ENCODE data around the gene UCP1.

The UCP1 gene, protein sequence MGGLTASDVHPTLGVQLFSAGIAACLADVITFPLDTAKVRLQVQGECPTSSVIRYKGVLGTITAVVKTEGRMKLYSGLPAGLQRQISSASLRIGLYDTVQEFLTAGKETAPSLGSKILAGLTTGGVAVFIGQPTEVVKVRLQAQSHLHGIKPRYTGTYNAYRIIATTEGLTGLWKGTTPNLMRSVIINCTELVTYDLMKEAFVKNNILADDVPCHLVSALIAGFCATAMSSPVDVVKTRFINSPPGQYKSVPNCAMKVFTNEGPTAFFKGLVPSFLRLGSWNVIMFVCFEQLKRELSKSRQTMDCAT

DNA sequence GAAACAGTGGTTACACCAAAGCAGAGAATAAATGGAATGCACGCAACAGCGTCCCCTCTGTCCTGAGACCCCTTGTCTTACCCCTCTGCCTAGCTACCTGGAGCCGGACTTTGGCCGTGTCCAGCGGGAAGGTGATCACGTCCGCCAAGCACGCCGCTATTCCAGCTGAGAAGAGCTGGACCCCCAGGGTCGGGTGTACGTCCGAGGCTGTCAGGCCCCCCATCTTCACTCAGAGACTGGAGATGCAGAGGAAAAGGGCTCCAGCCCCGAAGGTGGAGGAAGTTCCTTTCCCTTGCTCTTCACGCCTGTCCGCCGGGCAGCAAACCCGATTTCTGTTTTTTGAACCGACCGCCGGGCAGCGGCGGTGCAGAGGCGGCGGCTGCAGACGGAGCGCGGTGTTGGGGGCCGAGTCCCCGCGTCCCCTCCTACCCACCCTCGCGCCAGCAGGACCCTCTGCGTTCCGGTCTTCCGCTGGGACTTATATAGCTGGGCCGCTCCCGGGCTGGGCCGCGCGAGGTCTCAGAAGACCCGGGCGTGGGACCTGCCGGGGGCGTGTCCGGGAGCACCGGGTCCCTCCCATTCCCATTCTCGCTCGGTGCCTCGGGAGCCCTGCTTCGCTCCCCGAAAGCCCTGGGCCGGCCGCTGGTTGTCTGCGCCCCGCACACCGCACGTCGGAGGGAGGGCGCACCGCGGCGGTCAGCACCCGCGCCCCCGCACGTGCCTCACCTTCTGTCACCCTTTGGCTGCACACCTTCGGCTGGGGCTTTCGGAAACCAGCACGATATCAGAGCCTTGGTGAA lies at the start of gene UCP1:
TSS of gene UCP1 (minus strand) at position 455 of the 800 bp plus-strand sequence. CDS start at position 223, 232 bp downstream.
- peak; percentile 28 for DNase-seq

DNA sequence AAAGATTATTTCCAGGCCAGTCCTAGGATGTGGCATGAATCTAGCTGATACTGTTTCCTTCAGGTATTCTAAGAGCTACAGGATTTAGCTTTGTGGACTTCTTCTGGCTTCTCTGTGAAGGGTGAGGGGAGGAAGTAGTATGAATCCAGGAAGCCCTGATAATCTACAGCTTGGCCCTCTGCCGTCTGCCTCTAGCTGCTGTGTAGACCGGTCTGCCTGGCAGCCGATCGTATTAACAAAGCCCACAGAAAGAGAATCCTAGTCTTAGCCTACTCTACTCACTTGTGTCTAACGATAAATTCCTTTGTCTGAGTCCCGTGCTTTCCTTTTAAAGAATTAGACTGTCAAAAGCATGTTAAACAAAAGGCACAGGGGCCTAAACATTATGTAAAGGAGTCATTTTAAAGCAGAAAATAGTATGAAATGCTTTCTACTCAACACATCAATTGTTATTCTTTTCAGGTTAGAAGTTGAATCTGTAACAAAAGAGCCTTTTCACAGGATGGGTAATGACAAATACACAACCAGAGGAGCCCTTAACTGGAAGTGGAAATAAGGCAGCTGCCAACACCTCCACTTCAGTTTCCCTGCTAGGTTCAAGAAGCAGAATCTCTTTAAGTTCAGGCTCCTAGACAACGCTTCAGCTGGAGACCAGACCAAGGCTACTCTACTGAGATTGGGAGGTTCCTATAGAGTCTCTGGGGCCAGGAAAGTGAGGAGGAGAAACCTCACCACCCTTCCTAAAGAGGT lies 48.9 kb upstream of the UCP1 start:
- DNase-seq = no peak

DNA sequence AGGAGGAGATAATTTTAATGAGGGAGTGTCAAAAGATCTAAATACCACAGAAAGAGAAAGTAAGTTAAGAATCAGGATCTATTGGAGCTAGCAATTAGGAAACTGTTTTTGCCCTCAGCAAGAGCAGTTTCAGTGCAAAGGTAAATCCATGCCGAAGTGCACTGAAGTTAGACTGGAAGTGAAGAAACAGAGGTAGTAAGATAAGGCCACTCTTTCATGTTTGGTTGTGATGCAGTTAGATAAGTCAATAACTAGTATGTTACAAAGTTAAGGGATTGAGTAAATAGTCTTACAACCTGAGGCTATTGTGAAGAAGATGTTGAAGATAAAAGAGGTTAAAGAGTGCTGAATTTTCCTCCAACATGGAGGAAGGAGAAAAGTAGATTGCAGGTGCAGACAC lies 46.7 kb upstream of the UCP1 start:
- DNase-seq = no peak

DNA sequence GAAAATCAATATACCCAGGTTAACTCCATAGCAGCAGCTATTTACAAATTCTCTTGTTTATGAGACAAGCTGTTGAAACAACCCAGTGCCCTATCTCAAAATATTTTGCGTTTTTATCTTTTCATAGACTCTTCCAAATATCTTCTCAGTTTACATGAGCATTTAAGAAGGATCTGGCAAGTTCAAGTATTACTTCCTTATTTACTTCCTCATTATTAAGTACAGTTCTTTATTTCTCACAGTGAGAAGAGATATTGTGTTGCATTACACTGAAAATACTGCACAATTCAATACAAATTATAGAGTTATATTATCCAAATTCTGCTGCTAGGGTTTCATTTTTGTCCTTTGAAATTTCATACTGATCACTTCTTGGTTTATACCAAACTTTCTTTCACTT lies 43.6 kb upstream of the UCP1 start:
- DNase-seq = no peak

DNA sequence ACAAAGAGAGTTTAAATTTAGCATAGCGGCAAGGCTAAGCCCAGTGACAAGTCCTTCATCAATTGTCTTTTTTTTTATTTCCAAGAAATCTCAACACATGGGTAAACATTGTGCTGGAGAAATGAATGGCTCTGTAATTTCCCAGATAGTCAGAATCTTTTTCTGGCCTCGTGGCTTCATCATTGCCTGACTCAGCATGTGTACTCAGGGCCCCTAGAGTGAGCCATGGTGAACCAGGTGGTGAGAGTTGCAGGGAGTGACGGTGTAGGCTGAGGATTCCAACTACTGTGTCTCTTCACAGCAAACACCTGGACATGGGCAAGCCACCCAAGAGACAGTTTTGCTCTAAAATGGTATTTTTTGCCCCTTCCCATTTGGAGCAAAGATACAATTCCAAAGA lies 43.1 kb upstream of the UCP1 start:
- no peak for DNase-seq

DNA sequence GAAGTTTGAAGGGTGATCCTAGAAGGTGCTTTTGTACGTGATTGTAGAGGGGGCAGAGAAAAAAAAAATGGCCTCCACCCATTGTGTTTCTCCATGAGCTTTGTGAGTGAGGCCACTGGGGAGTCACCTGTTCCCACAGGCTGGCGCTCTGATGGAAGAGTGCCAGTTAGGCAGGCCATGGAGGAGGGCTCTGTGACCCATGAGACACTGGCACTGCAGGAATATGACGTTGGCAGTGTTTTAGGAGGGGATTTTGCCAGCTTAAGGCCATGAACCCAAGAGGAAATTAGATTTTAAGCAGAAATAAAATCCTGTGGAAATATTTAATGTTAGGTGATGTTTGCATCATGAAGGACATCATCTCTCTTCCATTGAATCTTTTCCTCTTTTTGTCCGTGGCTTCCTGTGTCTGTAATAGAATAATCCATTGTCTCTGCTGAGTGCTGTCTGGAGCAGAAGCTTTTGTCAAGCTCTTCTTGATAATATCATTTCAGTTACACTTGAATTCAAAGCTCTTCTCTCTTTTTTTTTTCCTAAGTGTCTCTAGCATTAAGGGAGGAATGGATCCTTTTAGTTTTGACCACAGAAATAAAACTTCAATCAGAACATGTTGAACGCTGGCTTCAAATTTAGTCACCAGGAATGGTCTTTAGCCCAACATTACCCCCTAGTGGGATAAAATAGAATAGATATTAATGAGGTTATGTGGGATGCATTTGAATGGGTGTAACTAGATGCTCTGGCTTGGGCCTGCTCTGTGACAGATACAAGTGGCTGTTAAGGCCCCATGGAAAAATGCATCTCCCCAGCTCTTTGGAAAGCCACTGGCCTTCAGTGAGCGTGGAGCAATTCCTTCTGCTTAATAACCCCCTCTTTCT lies 41.0 kb upstream of the UCP1 start:
- peak; percentile 54 for DNase-seq

DNA sequence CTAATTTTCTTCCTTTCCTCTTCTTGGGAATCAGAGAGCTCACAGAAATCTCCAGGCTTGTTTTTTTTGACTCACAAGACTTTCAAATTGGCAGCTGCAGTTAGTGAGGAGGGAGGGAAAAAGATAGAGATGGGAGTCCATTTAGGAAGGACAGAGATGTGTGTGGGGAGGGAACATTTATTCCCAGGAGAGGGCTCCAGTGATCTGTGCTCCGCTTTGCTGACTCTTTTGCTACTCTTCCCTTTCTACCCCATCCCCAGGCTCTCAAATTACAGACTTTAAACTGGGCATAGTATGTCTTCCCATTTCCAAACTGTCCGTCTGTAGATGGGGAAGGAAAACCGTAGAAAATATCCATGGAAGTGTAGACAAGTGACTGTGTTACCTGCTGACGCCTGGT lies 39.1 kb upstream of the UCP1 start:
- DNase-seq = no peak

DNA sequence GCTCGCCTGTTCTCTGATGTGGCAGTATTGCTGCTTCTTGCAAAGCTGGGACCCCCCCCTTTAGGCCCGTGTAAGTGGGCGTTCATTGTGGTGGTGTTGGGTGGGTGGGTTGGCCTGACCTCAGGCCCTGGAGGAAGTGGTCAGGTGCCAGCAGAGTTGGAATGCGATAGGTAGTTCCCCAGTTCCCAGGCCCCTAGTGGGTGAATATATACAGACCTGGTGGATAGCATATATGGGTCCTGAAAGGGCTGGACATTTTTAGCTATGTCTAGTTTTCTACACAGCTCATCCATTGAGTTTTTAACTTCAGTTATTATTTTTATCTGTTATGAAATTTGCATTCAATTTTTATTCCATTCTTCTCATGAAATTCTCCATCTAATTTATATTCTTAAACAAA lies 35.8 kb upstream of the UCP1 start:
- DNase-seq = no peak

DNA sequence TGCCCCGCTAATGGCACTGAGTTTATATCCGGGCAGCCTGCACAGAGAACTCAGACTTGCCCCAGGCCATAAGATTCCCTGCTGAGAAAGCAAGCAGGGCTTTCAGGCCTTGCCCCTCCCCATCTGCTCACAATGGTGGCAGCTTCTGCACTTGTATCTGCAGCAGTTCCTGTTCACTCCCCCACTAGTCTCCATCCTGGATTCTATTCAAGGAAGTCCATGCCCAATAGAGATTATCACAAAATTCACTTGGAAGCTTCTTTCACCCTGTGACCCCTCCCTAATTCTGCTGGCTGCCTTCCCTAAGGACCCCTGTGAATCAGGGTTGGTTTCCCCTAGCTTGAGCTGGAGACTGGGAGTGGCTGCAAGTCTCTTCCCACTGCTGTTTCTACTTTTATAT lies 34.5 kb upstream of the UCP1 start:
- DNase-seq = no peak

DNA sequence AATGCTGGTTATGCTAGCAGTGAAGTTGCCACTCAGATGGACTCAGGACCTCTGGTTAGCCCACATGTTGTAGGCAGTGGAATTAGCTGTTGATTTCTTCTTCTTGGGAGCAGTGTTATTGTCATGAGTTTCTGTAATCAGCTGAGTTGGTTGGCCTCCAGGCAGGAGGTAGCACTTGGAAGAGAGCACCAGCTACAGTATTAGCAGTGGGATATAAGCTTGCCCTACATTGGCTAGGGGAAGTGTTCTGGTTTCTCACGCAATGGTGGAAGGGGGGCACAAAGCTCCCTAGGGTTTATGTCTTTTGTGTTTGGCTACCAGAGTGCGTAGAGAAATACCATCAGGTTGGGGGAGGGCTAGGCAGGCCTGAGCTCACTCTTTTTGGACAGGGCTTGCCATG lies 34.0 kb upstream of the UCP1 start:
- no peak for DNase-seq

DNA sequence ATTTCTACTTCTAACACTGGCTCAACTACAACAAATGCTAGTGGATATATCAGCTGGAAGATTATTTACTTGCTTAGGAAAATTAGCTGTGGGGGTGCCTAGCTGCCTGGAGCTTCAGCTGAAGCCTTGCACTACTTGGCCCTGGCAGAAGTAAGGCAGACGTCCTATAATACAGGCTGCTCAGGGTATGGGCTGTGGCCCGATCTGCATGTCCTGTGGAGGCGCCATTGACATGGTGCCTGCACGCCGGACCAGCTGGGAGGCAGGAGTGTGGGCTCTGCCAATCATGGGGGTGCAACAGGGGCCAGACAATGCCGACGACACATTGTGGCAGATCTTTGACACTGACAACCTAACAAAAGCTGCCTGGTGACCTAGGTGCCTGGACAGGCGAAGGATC lies 31.6 kb upstream of the UCP1 start:
- no peak for DNase-seq

DNA sequence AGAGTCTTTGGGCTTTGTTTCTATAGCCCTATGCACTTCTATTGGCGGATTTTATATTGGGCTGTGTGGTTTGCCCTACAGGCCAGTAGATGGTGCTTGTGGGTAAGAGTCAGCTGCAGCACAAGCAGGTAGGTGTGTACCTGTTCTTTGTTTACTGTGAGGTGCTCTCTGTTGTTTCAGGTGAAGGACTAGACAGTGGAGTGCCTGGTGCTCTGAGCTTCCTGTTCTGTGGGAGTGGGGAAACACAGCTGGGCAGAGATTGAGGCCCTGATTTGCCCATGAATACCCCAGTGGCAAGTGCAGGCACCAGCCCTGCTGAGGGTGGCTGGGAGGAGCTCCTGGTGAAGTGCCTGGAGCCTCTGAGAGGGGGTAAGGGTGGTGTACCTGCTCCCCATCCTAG lies 26.3 kb upstream of the UCP1 start:
- DNase-seq = peak; percentile 17

DNA sequence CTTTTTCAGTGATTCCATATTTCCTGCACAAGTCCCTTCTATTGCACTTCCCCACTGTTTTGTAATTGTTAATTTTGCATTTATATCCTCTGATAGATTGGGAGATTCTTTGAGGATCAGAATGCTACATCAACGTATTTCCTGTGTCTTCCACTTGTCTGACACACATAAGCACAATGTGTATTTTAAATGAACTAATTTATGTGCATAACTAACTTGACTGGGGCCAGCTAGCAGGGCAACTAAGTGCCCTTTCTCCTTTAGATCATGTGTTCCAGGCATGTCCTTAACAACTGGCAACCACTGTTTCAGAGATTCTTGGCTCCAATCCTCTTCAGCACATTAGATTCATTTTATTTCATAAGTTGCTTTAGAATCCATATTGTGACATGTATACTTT lies 15.7 kb upstream of the UCP1 start:
- DNase-seq = no peak

DNA sequence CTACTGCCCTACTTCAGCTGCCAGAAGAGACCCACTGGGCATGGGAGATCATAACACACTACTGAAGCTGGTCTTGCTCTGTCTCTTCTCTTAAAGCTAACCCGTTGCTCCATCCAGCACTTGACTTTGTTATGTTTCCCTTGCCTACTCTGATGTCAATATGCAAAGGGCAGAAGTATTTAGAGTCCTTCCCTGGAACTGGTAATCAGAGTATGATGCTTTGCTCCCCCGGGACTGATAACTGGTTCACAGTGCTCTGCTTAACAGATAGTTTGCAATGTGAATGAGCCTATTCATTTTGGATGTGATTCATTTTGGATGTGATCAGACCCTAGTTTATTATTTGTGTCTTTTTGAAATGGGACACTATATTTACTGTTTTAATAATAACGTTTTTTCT lies 12.3 kb upstream of the UCP1 start:
- DNase-seq = no peak

DNA sequence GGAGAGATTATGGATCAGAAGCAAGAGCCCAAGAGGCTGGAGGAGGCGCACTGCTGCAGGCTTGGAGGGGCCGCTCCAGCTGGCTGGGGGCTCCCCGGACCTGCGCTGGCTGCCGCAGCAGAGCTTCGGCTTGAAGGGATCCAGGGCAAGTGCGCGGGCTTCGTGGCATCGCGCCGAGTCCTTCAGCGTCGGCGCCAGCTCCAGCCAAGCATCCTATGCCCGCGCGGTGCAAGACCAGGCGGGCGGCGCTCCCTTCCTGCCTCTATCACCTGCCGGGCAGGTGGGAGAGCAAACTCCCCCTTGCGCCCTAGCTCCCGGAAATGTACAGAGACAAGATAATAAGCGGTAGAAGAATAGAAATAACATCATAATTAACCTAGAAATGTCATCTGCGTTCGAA lies 10.5 kb upstream of the UCP1 start:
- DNase-seq = peak; percentile 19

DNA sequence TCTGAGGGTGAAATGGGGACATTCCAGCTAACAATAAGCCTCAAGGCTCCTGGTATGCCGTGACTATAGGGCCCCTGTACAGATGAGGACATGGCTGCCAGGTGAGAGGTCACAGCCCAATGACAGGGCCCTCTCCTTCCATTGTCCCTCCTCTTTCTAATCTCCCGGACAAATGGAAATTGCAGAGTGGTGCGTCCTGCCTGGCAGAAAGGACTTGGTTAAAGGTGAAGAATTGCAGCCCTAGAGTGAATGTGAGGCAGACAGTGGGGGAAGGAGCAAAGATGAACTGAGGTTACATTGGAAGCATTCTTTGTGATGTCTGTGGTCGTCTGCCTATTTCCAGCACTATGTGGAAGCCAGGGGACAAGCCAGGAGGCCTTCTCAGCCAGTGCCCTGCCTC lies 6.7 kb upstream of the UCP1 start:
- no peak for DNase-seq

DNA sequence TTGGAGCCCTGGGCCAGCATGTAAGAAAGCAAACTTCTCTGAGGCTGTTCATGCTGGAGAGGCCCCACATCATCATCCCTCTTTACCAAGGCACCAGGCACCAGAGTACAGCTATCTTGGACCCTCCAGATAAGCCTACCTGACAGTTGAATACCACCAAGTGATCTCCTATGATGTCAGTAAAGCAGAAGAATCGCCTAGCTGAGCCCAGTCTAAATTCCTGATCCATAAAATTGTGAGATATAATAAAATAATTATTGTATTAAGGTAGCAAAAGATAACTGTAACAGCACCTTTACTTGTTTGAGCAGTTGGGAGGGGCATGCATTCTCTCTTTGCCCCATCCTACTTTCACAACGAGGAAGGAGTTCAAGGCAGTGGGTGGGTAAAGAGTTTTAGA lies 2.9 kb upstream of the UCP1 start:
- DNase-seq = no peak

DNA sequence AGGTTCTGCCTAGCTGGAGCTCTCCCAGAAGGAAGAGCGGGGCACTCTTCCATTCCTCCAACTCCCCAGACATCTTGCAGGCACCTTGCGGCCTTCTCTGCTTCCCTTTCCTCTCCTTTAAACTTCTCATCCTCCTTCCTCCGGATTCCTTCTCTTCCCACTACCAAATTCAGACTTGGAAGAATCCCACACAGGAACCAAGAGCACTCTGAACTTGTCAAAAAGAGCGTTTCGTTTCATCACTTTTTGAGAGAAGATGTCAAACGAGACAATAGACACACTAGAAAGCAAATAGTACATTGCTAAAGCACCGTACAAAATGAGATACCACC lies 512 bp upstream of the UCP1 start:
- DNase-seq = no peak

DNA sequence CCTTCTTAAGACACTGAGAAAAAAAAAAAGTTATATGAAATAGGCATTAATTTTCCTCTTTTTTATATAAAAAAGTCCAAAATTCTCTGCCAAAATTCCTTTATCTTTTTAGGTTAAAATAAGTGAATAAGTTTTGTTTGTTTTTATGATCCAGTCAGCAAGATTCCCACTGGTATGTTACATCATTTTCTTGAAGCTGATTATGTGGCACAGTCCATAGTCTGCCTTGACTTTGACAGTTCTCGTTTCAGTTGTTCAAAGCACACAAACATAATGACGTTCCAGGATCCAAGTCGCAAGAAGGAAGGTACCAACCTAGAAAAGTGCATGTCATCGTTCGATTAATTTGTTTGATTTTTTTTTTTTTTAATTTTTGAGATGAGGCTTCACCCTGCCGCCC lies 9.1 kb downstream of the UCP1 start:
- no peak for DNase-seq

DNA sequence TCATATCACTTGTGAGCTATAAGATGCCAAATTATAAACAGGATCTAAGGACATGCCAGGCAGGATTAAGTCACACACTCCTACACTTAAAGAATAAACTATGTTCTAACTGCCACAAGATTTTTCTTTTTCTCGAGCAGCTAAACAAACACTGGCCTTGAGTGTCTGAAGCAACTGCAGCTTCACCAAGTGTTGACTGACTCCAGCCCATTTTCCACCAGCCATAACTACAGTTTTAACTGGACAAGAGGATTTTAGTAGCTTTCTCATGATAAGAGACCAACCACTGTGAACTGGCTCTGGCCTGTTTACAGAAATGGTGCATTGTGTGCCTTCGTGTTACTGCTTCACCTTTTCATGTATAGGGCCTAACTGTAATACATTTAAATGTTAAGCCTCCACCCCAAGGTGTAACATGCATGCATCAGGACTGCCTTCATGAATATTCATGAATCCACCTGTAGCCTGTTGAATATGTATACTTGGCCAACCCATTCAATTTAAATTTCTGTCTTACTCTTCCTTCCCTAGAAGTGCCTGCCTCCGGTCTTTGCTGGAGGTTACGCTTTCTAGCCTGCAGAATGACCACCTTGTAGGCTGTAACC lies 10.8 kb downstream of the UCP1 start:
- no peak for DNase-seq

DNA sequence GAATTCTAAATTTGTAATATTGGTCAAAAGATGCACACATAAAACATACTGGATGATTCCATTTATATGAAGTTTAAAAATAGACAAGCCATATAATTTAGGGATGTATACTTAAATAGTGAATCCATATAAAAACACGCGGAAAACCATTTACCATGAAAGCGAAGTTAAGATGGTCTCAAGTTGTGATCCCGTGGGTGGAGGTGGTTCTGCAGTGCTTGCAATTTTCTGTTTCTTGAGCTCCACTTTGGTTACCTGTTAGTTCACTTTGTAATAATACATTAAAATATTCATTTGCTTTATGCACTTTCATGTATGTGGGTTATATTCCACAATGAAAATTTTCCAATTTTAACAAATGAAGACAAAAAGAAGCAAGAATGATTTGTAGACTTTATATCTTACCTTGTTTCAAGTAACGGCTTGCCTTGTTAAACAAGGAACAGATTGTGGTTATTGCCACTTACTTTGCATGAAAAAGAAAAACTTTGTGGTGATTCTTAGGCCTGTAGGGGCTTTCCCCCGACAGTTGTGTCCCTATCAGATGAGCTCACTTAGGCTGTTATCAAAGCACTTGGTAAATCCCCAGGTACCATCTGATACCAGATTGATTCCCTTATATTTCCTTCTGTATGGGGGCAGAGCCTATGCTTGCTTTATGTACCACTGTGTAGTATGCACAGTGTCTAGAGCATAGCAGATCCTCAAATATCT lies 12.2 kb downstream of the UCP1 start:
- no peak for DNase-seq

DNA sequence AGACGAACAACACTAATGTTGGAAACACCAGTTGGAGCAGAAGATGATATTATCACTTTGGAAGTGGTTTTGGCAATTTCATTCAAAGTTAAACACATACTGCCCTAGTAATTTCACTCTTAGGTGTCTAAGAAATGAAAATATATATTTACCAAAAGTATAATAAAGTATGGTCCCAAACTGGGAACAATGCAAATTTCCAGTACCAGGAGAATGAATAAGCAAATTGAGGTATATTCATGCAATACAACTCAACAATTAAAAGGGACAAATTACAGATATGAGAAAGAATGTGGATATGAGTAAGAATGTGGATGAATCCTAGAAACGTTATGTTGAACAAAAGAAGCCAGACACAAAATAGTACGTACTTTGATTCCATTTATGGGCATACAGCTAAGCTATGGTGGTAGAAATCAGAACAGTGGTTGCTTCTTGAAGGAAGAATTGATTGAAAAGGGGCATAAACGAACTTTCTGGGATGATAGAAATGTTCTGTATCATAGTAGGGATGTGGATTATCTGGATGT lies 34.7 kb downstream of the UCP1 start:
- no peak for DNase-seq
